Chondrocyte (in vitro differentiated cells): ENCODE results near the gene ATP8B4. TPM values are rescaled to one million over a fixed set of nuclear protein-coding genes. Genes with fewer than 3 reads are reported as not detected.

Experiments used
- DNase-seq: peaks from one replicate; pipeline ENCODE4 v3.0.0; 2021; ENCODE audit warnings: mixed read lengths, low spot score
- H3K27ac Mint-ChIP-seq: one replicate; pipeline ENCODE4 v1.8.0; 2021; ENCODE audit warnings: mild to moderate bottlenecking, moderate library complexity, mixed read lengths; ENCODE audit not compliant: unreplicated experiment
- H3K27me3 Mint-ChIP-seq: 2 replicates; pipeline ENCODE4 v1.8.0; 2021; ENCODE audit warnings: low read depth, mixed read lengths
- H3K36me3 Mint-ChIP-seq: 2 replicates; pipeline ENCODE4 v1.8.0; 2021; ENCODE audit warnings: low read depth, mixed read lengths
- H3K4me1 Mint-ChIP-seq: 2 replicates; pipeline ENCODE4 v1.8.0; 2021; ENCODE audit warnings: low read depth, mild to moderate bottlenecking, mixed read lengths
- H3K4me3 Mint-ChIP-seq: one replicate; pipeline ENCODE4 v1.8.0; 2021; ENCODE audit warnings: mild to moderate bottlenecking, moderate library complexity, mixed read lengths; ENCODE audit not compliant: unreplicated experiment
- H3K9me3 Mint-ChIP-seq: 2 replicates; pipeline ENCODE4 v1.8.0; 2021; ENCODE audit warnings: low read depth, mixed read lengths
- long read RNA-seq: library from polyadenylated mRNA; stranded (forward); transcript quantifications from one replicate; pipeline ENCODE4 v2.0.0, GENCODE V29; 2021
- total RNA-seq: library from RNA; stranded (reverse); gene quantifications from 3 replicates; pipeline ENCODE4 v1.2.1, GENCODE V29; 2021
- TF ChIP-seq, protein P1 (sequence below): fragments of 200-600 bp; sonication (generic); IDR thresholded peaks from 2 replicates; pipeline ENCODE4 v1.5.0; 2021; ENCODE audit warnings: antibody characterized with exemption, mild to moderate bottlenecking, moderate library complexity

The ATP8B4 gene, protein sequence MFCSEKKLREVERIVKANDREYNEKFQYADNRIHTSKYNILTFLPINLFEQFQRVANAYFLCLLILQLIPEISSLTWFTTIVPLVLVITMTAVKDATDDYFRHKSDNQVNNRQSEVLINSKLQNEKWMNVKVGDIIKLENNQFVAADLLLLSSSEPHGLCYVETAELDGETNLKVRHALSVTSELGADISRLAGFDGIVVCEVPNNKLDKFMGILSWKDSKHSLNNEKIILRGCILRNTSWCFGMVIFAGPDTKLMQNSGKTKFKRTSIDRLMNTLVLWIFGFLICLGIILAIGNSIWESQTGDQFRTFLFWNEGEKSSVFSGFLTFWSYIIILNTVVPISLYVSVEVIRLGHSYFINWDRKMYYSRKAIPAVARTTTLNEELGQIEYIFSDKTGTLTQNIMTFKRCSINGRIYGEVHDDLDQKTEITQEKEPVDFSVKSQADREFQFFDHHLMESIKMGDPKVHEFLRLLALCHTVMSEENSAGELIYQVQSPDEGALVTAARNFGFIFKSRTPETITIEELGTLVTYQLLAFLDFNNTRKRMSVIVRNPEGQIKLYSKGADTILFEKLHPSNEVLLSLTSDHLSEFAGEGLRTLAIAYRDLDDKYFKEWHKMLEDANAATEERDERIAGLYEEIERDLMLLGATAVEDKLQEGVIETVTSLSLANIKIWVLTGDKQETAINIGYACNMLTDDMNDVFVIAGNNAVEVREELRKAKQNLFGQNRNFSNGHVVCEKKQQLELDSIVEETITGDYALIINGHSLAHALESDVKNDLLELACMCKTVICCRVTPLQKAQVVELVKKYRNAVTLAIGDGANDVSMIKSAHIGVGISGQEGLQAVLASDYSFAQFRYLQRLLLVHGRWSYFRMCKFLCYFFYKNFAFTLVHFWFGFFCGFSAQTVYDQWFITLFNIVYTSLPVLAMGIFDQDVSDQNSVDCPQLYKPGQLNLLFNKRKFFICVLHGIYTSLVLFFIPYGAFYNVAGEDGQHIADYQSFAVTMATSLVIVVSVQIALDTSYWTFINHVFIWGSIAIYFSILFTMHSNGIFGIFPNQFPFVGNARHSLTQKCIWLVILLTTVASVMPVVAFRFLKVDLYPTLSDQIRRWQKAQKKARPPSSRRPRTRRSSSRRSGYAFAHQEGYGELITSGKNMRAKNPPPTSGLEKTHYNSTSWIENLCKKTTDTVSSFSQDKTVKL
- total RNA-seq, result not detected in 3 replicates
- long read RNA-seq, result 0 reads

DNA sequence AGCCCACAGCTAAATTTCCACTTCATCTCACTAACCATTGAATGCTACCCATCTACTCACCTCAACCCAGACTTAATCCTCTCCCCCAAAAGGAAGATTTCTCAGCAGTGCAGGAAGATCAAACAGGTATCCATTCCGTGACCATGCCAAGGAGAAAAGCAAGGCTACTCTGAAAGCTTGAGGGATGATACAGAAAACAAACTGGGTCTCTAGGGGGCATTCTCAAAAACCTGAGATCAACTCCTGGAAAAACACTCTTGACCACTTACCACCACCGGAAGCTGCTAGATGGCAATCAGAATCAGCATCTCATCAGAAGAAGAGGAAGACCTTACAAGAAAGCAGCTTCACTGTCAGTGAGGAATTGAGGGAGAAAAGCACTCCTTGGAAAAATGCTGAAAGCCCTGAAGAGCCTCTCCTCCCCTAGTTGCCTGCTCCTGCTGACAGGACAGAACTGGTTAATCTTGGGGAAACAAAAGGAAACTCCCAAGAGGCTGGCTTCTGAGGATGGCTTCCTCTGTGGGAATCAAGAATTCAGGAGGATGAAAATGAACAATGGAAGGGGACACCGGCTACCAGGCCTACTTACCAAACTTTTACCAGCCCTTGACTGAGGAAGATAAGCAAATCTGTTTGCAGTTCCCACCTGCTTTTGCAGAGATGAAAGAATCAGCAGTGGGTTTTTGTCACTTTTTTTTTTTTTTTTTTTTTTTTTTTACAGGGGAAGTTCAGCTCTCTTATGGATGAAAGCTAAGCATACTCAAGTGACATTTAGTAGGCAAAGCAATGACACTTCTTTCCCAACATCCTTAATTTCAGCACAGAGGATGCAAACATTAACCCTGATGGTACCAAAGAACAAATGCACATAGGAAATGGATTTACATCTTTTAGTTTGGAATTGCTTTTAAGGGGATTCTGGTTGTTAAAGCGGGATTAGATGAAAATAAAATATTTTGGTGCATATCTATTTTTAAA is at the start of gene ATP8B4:
Gene ATP8B4 (minus strand): TSS at position 171 of the 978 bp plus-strand sequence. CDS start 12,267 bp downstream, outside the sequence.
- TF ChIP-seq, protein P1, sequence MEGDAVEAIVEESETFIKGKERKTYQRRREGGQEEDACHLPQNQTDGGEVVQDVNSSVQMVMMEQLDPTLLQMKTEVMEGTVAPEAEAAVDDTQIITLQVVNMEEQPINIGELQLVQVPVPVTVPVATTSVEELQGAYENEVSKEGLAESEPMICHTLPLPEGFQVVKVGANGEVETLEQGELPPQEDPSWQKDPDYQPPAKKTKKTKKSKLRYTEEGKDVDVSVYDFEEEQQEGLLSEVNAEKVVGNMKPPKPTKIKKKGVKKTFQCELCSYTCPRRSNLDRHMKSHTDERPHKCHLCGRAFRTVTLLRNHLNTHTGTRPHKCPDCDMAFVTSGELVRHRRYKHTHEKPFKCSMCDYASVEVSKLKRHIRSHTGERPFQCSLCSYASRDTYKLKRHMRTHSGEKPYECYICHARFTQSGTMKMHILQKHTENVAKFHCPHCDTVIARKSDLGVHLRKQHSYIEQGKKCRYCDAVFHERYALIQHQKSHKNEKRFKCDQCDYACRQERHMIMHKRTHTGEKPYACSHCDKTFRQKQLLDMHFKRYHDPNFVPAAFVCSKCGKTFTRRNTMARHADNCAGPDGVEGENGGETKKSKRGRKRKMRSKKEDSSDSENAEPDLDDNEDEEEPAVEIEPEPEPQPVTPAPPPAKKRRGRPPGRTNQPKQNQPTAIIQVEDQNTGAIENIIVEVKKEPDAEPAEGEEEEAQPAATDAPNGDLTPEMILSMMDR, result no peak
- H3K27me3 Mint-ChIP-seq, result peaks cover 8% of the 10 kb centered on the region
- no peak within 1 kb of the TSS for H3K27ac Mint-ChIP-seq
- no peaks in the 10 kb centered on the region for H3K4me1 Mint-ChIP-seq
- H3K36me3 Mint-ChIP-seq, result peaks cover 2% of the 10 kb centered on the region
- H3K4me3 Mint-ChIP-seq, result no peak within 1 kb of the TSS
- peaks cover 10% of the 10 kb centered on the region for H3K9me3 Mint-ChIP-seq
- DNase-seq, result no peak

DNA sequence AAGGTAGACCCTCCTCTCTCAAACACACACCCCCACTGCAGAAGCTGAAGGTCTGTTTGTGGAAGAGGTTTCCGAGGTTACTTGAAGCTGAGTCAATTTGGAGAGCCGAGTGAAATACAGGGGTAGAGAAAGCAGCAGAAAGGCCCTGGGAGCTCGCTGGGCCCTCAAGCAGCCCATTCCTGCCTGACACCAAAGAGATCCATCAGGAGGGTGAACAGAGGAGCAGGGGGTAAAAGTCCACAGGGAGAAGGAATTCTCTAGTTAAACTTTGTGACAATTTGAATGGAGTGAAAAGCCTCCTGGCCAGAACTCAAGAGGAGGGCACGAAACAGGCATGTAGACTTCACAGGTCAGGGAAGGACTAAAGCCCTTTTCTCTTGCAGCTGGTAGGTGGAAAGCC is 49.3 kb upstream of the ATP8B4 start:
- no peak overlapping the region for H3K27ac Mint-ChIP-seq
- H3K36me3 Mint-ChIP-seq, result no peaks in the 10 kb centered on the region
- H3K4me1 Mint-ChIP-seq, result peaks cover 5% of the 10 kb centered on the region
- peaks cover 19% of the 10 kb centered on the region for H3K27me3 Mint-ChIP-seq
- no peak overlapping the region for H3K4me3 Mint-ChIP-seq
- peaks cover 4% of the 10 kb centered on the region for H3K9me3 Mint-ChIP-seq
- TF ChIP-seq, protein P1, result no peak
- DNase-seq, result no peak

DNA sequence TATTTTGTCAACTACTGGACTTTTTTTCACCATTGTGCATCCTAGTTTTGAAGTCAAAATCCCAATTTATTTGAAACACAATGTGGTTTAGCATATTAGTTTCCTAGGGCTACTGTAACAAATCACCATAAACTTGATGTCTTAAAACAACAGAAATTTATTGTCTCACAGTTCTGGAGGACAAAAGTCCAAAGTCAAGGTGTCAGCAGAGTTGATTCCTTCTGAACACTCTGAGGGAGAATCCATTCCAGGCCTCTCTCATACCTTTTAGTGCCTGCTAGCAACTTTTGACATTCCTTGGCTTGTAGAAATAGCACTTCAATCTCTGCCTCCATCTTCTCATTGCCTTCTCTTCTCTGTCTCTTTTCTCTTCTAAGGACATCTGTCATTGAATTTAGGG is 48.1 kb upstream of the ATP8B4 start:
- DNase-seq, result no peak
- TF ChIP-seq, protein P1, result no peak
- Mint-ChIP-seq H3K9me3 (peaks cover 8% of the 10 kb centered on the region), H3K4me3 (no peak overlapping the region), H3K27me3 (peaks cover 21% of the 10 kb centered on the region), H3K36me3 (no peaks in the 10 kb centered on the region), H3K4me1 (peaks cover 5% of the 10 kb centered on the region), H3K27ac (no peak overlapping the region)

DNA sequence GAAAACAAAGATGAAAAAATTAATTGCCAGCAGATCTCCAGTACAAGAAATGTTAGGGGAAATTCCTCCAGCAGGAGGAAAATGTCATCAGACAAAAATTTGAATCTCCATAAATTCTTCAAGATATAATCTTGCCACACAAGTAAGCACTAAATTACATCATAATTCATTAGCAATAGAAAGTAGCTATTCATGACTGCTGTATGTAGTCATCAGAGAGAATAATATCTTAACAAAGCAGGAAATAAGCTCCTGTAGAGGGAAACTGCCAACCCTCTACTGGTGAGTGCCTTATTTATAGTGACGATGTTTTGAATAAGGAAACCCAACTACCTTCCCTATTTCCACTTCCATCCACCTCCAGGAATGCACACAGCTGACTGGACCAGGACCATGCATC is 47.2 kb upstream of the ATP8B4 start:
- Mint-ChIP-seq H3K4me1 (peaks cover 5% of the 10 kb centered on the region), H3K27ac (no peak overlapping the region)
- DNase-seq, result no peak

More for the DNA sequence above, 47.2 kb upstream of the ATP8B4 start:
- no peak overlapping the region for H3K4me3 Mint-ChIP-seq
- H3K36me3 Mint-ChIP-seq, result no peaks in the 10 kb centered on the region
- peaks cover 8% of the 10 kb centered on the region for H3K9me3 Mint-ChIP-seq
- H3K27me3 Mint-ChIP-seq, result peaks cover 18% of the 10 kb centered on the region
- TF ChIP-seq, protein P1, result peak; percentile 11
